NB4 (cell line): ENCODE data around the gene HLF.
A peak's percentile ranks its signal among the peaks of the same experiment; 100 is the strongest.

ENCODE experiments used
- DNase-seq: peaks from one replicate; pipeline ENCODE4 v3.0.0; 2010; ENCODE audit warnings: low read depth
- H3K4me3 ChIP-seq: one replicate; pipeline ENCODE4 v1.5.1; 2011; ENCODE audit warnings: mild to moderate bottlenecking, low read depth, low read length, moderate library complexity
- CTCF ChIP-seq: IDR thresholded peaks from one replicate; pipeline ENCODE4 v1.5.1; 2012; ENCODE audit warnings: low read depth, low read length
- MAX ChIP-seq: IDR thresholded peaks from 2 replicates; pipeline ENCODE4 v1.6.1; 2011; ENCODE audit warnings: low read depth, low read length
- MYC ChIP-seq: IDR thresholded peaks from 2 replicates; pipeline ENCODE4 v1.6.1; 2011; ENCODE audit warnings: low read depth, low read length
- POLR2A ChIP-seq: IDR thresholded peaks from 2 replicates; pipeline ENCODE4 v1.6.1; 2011; ENCODE audit warnings: mild to moderate bottlenecking; ENCODE audit not compliant: insufficient read length; ENCODE audit errors: extremely low read depth

HLF gene

GRCh38 chr17:55354941-55355340 lies 90.2 kb downstream of the HLF start:
- TF ChIP-seq CTCF (no peak), MYC (no peak), POLR2A (no peak), MAX (no peak)
- no peak overlapping the region for H3K4me3 ChIP-seq
- no peak for DNase-seq

- H3K4me3 ChIP-seq: no peak overlapping the region
- TF ChIP-seq MAX (no peak), POLR2A (no peak), CTCF (peak; percentile 67), MYC (no peak)
- DNase-seq: peak; percentile 63
These were observed 91.9 kb downstream of the HLF start for GRCh38 chr17:55356434-55357328.

GRCh38 chr17:55360971-55361370 lies 96.2 kb downstream of the HLF start:
- TF ChIP-seq MYC (no peak), POLR2A (no peak), MAX (no peak), CTCF (no peak)
- H3K4me3 ChIP-seq: no peak overlapping the region
- no peak for DNase-seq

- no peak overlapping the region for H3K4me3 ChIP-seq
- DNase-seq: no peak
- TF ChIP-seq MYC (no peak), POLR2A (no peak), CTCF (no peak), MAX (no peak)
These were observed 98.3 kb downstream of the HLF start for GRCh38 chr17:55363033-55363432.

GRCh38 chr17:55366020-55366481 lies 101.3 kb downstream of the HLF start:
- no peak overlapping the region for H3K4me3 ChIP-seq
- DNase-seq: no peak
- TF ChIP-seq POLR2A (no peak), MAX (no peak), MYC (no peak), CTCF (no peak)
